ENCODE data around the gene PI4KB.

DNA sequence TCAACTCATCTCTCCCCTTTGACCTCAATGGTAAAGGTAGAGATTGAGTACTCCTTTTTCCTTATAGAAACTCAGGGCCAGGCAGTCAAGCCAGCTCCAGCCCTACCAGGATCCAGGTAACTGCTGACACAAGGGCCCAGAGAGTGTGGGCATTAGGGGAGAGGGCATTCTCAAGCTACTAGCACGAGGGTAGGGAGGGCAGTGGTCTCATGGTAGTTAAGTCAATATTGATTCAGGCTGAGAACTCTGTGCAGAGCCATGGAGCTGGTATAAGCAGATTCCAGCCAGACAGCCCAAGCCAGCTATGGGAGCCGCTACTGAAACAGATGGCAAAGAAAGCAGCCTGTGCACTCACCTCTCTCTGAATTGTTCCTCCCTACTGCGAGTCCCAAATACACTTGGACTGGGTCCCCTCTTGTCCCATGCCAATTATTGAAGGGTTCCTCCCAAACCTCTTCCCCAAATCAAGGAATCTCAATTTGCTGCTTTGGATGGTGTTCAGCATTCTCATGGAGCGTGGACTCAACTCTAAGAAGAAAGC is 2.8 kb downstream of the PI4KB start:
- TF ChIP-seq SIN3A (IDR thresholded peaks at IDR 0.05; ENCODE audit: borderline replicate concordance in 2 of 2, control insufficient read depth in 1 of 2, low read depth in 2 of 2, low read length in 2 of 2) (no peak), SMC3 (conservative IDR thresholded peaks at IDR 0.05; ENCODE audit: insufficient read depth, low read depth, low read length) (no peak), PHF8 (IDR thresholded peaks at IDR 0.05; ENCODE audit: borderline replicate concordance, low read length) (no peak), CBX8 (IDR thresholded peaks at IDR 0.05; ENCODE audit: borderline replicate concordance, extremely low read depth, low read depth, low read length, poor library complexity, severe bottlenecking) (no peak), TEAD2 (tag; IDR thresholded peaks at IDR 0.05) (no peak), POLR2A (conservative IDR thresholded peaks at IDR 0.05) (no peak), BACH1 (tag; IDR thresholded peaks at IDR 0.05) (no peak), CHCHD3 (CRISPR knock-in tag; IDR thresholded peaks at IDR 0.05) (no peak), JUNB (CRISPR knock-in tag; conservative IDR thresholded peaks at IDR 0.05) (no peak), FOXA3 (CRISPR knock-in tag; conservative IDR thresholded peaks at IDR 0.05 in 1 of 2, IDR thresholded peaks at IDR 0.05 in 1 of 2) (no peak)
- TF ChIP-seq, protein P1, sequence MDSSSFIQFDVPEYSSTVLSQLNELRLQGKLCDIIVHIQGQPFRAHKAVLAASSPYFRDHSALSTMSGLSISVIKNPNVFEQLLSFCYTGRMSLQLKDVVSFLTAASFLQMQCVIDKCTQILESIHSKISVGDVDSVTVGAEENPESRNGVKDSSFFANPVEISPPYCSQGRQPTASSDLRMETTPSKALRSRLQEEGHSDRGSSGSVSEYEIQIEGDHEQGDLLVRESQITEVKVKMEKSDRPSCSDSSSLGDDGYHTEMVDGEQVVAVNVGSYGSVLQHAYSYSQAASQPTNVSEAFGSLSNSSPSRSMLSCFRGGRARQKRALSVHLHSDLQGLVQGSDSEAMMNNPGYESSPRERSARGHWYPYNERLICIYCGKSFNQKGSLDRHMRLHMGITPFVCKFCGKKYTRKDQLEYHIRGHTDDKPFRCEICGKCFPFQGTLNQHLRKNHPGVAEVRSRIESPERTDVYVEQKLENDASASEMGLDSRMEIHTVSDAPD (CRISPR knock-in tag; IDR thresholded peaks at IDR 0.05): no peak
- TF ChIP-seq, protein P2, sequence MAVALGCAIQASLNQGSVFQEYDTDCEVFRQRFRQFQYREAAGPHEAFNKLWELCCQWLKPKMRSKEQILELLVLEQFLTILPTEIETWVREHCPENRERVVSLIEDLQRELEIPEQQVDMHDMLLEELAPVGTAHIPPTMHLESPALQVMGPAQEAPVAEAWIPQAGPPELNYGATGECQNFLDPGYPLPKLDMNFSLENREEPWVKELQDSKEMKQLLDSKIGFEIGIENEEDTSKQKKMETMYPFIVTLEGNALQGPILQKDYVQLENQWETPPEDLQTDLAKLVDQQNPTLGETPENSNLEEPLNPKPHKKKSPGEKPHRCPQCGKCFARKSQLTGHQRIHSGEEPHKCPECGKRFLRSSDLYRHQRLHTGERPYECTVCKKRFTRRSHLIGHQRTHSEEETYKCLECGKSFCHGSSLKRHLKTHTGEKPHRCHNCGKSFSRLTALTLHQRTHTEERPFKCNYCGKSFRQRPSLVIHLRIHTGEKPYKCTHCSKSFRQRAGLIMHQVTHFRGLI (CRISPR knock-in tag; IDR thresholded peaks at IDR 0.05): no peak
- TF ChIP-seq, protein P3, sequence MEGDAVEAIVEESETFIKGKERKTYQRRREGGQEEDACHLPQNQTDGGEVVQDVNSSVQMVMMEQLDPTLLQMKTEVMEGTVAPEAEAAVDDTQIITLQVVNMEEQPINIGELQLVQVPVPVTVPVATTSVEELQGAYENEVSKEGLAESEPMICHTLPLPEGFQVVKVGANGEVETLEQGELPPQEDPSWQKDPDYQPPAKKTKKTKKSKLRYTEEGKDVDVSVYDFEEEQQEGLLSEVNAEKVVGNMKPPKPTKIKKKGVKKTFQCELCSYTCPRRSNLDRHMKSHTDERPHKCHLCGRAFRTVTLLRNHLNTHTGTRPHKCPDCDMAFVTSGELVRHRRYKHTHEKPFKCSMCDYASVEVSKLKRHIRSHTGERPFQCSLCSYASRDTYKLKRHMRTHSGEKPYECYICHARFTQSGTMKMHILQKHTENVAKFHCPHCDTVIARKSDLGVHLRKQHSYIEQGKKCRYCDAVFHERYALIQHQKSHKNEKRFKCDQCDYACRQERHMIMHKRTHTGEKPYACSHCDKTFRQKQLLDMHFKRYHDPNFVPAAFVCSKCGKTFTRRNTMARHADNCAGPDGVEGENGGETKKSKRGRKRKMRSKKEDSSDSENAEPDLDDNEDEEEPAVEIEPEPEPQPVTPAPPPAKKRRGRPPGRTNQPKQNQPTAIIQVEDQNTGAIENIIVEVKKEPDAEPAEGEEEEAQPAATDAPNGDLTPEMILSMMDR (IDR thresholded peaks at IDR 0.05 in 2 of 3, conservative IDR thresholded peaks at IDR 0.05 in 1 of 3; ENCODE audit: insufficient read depth in 2 of 3, low read depth in 1 of 3, low read length in 3 of 3): no peak
- TF ChIP-seq, protein P4, sequence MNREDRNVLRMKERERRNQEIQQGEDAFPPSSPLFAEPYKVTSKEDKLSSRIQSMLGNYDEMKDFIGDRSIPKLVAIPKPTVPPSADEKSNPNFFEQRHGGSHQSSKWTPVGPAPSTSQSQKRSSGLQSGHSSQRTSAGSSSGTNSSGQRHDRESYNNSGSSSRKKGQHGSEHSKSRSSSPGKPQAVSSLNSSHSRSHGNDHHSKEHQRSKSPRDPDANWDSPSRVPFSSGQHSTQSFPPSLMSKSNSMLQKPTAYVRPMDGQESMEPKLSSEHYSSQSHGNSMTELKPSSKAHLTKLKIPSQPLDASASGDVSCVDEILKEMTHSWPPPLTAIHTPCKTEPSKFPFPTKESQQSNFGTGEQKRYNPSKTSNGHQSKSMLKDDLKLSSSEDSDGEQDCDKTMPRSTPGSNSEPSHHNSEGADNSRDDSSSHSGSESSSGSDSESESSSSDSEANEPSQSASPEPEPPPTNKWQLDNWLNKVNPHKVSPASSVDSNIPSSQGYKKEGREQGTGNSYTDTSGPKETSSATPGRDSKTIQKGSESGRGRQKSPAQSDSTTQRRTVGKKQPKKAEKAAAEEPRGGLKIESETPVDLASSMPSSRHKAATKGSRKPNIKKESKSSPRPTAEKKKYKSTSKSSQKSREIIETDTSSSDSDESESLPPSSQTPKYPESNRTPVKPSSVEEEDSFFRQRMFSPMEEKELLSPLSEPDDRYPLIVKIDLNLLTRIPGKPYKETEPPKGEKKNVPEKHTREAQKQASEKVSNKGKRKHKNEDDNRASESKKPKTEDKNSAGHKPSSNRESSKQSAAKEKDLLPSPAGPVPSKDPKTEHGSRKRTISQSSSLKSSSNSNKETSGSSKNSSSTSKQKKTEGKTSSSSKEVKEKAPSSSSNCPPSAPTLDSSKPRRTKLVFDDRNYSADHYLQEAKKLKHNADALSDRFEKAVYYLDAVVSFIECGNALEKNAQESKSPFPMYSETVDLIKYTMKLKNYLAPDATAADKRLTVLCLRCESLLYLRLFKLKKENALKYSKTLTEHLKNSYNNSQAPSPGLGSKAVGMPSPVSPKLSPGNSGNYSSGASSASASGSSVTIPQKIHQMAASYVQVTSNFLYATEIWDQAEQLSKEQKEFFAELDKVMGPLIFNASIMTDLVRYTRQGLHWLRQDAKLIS (CRISPR knock-in tag; IDR thresholded peaks at IDR 0.05): no peak
